Fibroblast of mammary gland (primary cell): Measurements from ENCODE around the gene GULP1.

Experiments used
- DNase-seq: peaks from one replicate; pipeline ENCODE4 v3.0.0-alpha.2; 2010; ENCODE audit warnings: low read depth
- H3K4me3 ChIP-seq: 2 replicates; pipeline ENCODE4 v1.5.1; 2011; ENCODE audit warnings: low read depth, mild to moderate bottlenecking, low read length, moderate library complexity; ENCODE audit not compliant: control insufficient read depth
- TF ChIP-seq, protein P1 (sequence below): conservative IDR thresholded peaks from 2 replicates; pipeline ENCODE4 v1.5.1; 2011; ENCODE audit warnings: low read depth, low read length, inconsistent platforms; ENCODE audit not compliant: control insufficient read depth, insufficient read depth

GULP1 gene

DNA sequence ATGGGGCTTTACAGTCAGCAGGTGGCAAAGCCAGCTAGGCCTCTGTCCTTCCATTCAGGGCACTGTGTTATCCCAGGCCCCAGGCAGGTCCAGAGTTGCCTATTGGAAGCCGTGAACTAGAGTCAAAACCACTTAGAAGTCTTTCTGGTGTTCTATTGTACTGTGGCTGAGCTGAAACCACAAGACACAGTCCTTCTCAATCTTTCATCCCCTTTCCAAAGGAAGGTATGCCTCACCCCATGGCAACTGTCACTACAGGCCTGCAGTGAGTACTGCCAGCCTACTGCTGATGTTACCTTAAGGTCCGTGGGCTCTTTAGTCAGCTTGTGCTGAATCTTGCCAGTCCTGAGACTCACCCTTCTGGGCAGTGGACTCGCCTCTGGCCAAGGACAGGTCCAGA, 181.6 kb downstream of the GULP1 start:
- DNase-seq = no peak
- TF ChIP-seq, protein P1, sequence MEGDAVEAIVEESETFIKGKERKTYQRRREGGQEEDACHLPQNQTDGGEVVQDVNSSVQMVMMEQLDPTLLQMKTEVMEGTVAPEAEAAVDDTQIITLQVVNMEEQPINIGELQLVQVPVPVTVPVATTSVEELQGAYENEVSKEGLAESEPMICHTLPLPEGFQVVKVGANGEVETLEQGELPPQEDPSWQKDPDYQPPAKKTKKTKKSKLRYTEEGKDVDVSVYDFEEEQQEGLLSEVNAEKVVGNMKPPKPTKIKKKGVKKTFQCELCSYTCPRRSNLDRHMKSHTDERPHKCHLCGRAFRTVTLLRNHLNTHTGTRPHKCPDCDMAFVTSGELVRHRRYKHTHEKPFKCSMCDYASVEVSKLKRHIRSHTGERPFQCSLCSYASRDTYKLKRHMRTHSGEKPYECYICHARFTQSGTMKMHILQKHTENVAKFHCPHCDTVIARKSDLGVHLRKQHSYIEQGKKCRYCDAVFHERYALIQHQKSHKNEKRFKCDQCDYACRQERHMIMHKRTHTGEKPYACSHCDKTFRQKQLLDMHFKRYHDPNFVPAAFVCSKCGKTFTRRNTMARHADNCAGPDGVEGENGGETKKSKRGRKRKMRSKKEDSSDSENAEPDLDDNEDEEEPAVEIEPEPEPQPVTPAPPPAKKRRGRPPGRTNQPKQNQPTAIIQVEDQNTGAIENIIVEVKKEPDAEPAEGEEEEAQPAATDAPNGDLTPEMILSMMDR = no peak
- H3K4me3 ChIP-seq = no peak overlapping the region

DNA sequence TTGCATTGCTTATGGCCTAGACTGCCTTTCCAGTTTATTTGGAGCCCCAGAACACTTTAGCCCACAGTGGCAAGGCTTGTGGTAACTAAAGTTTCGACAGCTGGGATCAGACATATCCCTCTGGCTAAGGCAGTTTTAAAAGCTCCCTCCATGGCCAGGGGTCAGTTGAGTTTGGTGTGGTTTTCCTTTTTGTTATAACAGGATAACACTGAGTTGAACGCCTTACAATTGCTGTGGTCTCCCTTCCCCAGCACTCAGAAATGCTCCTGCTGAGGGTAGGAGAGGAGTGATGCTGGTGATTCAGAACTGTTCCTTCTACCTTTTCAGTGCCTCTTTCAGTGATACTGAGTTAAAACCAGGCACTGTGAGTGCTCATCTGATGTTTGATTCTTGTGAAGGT, 182.6 kb downstream of the GULP1 start:
- no peak overlapping the region for H3K4me3 ChIP-seq
- no peak for DNase-seq
- TF ChIP-seq, protein P1 = no peak

DNA sequence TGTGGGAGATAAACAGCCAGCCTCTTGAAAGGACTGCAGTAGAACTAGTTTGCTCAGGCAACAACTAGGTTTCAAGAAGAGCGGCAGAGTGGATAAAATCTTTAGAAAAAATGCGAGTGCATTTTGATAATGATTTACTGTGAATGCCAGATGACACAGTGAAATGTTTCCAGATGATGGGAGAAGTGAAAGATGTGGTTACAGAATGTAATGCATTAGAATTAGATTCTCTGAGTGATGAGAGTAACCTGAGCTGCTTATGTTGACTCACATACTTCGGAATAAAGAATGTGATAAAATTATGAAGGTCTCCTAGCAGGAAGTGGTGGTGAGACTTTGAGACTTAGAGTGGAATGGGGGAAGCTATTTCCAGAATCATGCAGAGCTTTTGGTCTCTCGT, 184.3 kb downstream of the GULP1 start:
- TF ChIP-seq, protein P1 = no peak
- no peak overlapping the region for H3K4me3 ChIP-seq
- peak; percentile 40 for DNase-seq

DNA sequence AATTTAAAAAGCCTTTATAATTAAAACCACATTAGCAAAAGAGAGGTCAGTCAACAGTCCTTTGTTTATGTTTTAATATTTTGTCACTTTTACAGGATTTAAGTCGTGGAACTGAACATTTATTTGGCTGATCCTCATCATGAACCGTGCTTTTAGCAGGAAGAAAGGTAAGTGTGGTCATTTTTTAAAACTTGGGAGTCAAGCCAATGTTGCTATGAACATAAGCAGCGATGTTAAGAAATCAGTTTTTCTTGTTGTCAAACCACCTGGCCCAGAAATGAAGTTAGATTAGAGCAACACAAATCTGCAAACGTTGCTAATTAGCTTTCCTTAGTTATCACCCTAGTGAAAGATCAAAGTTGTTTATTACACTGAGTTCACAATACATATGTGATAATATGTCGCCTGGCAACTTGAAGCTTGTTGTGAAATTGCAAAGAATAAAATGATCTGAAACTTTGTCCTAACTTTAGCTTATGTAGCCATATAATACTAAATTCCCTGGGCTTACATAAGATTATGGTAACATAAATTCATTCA, 186.0 kb downstream of the GULP1 start:
- H3K4me3 ChIP-seq = no peak overlapping the region
- DNase-seq = no peak
- TF ChIP-seq, protein P1 = no peak

DNA sequence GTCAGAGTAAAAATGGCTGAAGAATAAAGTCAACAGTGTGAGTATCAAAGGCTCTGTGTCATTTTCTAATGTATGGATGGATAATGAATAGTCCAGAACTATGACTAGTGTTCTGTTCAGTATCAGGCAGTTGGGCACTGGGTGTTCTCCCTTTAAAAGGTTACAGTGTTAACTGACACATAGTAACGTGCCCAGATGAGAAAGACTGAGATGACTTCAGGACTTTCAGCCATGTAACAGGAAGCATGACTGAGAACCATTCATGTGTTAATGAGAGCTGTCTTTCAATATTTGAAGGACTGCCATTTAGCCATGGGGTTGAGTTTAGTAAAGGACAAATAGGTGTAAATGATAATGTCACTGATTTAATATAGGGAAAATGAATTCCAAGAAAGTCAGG, 187.1 kb downstream of the GULP1 start:
- no peak for DNase-seq
- H3K4me3 ChIP-seq = no peak overlapping the region
- TF ChIP-seq, protein P1 = no peak

DNA sequence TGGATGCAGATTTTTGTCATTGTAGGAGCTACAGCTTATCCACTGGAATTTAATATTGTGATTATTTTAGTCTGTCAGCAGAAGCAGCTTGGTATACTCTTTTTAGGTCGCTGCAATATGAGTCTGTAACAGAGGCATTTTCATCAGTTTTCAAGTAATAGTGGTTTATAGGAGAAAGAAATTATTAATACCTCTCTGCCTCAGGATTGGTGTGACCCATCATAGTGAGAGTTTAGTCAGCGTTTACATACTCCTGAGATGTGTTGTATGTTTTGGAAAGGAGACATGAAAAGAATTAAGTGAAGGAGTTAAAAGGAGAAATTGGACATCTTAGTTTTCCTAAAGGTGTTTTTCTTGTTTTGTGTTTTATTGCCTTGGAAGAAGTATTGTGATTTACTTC, 189.8 kb downstream of the GULP1 start:
- DNase-seq = no peak
- TF ChIP-seq, protein P1 = no peak

DNA sequence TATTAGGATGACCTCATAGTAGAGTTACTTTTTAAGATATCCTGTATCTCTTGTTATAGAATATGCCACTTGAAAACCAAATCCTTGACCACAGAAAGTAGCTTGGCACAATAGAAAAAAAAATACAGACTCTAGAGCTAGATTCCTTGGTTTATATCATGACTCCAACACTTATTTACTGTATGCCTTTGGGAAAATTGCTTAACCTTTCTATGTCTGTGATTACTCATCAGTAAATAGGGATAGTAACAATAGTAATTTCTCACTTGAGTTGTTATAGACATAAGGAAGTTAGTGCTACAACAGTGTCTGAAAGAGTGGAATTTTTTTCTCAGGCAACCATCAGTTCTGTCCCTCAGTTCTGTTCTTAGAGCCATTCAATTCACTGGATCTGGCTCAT, 193.8 kb downstream of the GULP1 start:
- no peak overlapping the region for H3K4me3 ChIP-seq
- TF ChIP-seq, protein P1 = no peak
- DNase-seq = peak; percentile 36

More for the DNA sequence above, 189.8 kb downstream of the GULP1 start:
- no peak overlapping the region for H3K4me3 ChIP-seq
